AG09319 (cell line): ENCODE results near the gene SRPK1.
"Not testable (repeated sequence)": the region's sequence is repeated elsewhere in the genome, so short reads cannot be mapped to it uniquely, and the experiment has no call there.

Source experiments
- DNase-seq: peaks from one replicate; pipeline ENCODE4 v3.0.0-alpha.2; 2010; ENCODE audit warnings: low read depth; ENCODE audit errors: extremely low read depth
- TF ChIP-seq, protein P1 (sequence below): IDR thresholded peaks from 2 replicates; pipeline ENCODE4 v1.5.1; 2011; ENCODE audit warnings: low read depth, mild to moderate bottlenecking, inconsistent platforms, low read length, moderate library complexity

SRPK1 gene

DNA sequence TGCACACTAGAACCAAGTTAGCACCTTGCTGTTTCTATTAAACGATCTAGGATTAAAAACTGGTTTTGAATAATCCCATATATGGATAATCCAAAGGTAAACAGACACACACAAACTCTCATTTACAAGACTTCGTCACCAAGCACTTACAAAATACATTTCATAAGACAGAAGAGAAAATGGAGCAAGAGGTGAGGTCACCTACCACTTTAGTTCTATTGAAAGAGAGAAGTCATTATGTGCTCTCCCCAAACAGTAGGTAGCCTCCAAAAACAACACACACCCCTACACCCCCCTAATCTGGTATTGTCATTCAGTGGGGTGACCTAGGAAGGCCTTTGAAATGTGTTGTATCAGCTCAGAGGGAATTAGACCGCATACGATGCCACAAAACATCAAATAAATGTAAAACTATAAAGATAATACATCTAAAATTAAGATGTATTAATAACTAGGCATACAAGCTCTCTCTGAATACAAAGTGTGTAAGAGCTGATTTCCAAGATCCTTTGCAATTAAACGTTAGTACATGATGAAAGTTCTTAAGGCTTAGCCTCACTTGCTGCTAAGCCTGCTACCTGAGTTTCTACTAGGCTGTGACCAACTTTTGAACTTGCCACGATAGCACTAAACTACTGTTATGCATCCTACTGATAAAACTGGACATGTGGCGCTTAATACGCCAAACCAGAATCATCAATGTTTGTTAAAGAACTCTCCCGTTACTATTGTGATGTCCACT lies 1.6 kb downstream of the SRPK1 start:
- TF ChIP-seq, protein P1, sequence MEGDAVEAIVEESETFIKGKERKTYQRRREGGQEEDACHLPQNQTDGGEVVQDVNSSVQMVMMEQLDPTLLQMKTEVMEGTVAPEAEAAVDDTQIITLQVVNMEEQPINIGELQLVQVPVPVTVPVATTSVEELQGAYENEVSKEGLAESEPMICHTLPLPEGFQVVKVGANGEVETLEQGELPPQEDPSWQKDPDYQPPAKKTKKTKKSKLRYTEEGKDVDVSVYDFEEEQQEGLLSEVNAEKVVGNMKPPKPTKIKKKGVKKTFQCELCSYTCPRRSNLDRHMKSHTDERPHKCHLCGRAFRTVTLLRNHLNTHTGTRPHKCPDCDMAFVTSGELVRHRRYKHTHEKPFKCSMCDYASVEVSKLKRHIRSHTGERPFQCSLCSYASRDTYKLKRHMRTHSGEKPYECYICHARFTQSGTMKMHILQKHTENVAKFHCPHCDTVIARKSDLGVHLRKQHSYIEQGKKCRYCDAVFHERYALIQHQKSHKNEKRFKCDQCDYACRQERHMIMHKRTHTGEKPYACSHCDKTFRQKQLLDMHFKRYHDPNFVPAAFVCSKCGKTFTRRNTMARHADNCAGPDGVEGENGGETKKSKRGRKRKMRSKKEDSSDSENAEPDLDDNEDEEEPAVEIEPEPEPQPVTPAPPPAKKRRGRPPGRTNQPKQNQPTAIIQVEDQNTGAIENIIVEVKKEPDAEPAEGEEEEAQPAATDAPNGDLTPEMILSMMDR = no peak
- DNase-seq = no peak

DNA sequence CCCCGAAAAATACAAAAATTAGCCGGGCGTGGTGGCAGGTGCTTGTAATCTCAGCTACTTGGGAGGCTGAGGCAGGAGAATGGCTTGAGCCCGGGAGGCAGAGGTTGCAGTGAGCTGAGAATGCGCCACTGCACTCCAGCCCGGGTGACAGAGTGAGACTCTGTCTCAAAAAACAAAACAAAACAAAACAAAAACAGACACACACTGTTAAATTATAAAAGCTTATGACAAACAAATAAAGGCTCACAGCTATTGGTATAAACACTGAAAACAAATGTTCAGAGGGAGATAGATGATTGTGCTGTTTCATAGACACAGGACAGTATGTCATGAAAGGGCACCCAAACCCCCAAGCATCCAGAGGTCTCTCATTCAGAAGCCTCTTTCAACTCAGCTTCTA lies 4.0 kb downstream of the SRPK1 start:
- not testable (repeated sequence) for DNase-seq

DNA sequence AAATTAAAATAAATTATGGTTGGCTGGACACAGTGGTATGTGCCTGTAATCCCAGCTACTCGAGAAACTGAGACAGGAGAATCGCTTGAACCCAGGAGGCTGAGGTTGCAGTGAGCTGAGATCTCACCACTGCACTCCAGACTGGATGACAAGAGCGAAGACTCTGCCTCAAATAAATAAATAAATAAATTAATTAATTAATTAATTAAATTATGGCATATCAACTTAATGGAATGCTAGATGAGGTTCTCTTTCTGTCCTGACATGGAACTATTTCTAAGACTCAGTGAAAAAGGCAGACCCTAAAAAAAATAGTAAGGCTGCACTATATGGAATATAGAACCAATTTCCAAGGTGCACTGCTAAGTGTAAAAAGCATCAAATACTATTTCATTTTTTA lies 4.8 kb downstream of the SRPK1 start:
- DNase-seq = no peak
- TF ChIP-seq, protein P1 = no peak

DNA sequence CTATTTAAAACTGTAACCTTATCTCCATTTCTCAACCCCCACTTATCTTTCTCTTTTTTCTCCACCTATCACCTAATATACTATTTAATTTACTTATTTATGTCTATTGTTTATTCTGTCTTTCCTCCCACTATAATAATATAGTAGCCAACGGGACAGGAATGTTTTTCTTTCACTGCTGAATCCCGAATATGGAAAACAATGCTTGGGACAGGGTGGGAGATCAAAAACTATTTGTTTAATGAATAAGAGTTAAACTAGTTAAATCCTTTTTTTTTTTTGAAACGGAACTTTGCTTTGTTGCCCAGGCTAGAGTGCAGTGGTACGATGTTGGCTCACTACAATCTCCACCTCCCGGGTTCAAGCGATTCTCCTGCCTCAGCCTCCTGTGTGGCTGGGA lies 6.4 kb downstream of the SRPK1 start:
- TF ChIP-seq, protein P1 = no peak
- no peak for DNase-seq

DNA sequence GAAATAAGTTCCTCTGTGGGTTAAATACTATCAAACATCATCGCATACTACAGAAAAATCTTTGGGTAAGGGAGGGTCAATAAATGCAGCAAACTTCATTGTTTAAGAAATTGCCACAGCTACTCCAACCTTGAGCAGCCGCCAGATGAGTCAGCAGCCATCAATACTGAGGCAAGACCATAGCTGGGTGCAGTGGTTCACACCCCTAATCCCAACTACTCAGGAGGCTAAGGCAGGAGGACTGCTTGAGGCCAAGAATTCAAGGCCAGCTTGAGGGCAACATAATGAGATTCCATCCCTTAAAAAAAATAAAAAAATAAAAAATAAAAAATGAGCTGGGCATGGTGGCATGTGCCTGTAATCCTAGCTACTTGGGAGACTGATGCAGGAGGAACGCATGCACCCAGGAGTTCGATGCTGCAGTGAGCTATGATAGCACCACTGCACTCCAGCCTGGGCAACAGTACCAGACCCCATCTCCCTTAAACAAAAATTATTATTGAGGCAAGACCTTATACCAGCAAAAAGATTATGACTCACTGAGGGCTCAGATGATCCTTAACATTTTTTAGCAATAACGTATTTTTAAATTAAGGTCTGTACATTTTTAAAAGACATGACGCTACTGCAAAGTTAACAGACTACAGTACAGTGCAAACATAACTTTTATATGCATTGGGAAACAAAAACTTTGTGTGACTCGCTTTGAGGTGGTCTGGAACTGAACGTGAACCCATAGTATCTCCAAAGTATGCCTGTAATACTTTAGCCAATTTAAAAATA lies 8.8 kb downstream of the SRPK1 start:
- no peak for DNase-seq
- TF ChIP-seq, protein P1 = no peak

DNA sequence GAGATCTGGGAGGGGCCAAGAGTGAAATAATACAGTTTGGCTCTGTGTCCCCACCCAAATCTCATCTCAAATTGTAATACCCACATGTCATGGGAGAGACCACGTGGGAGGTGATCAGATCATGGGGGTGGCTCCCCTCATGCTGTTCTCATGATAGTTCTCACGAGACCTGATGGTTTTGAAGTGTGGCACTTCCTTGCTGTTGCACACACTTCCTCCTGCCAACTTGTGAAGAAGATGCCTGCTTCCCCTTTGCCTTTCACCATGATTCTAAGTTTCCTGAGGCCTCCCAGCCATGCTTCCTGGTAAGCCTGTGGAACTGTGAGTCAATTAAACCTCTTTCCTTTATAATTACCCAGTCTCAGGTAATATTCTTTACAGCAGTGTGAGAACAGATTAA lies 11.3 kb downstream of the SRPK1 start:
- not testable (repeated sequence) for DNase-seq

DNA sequence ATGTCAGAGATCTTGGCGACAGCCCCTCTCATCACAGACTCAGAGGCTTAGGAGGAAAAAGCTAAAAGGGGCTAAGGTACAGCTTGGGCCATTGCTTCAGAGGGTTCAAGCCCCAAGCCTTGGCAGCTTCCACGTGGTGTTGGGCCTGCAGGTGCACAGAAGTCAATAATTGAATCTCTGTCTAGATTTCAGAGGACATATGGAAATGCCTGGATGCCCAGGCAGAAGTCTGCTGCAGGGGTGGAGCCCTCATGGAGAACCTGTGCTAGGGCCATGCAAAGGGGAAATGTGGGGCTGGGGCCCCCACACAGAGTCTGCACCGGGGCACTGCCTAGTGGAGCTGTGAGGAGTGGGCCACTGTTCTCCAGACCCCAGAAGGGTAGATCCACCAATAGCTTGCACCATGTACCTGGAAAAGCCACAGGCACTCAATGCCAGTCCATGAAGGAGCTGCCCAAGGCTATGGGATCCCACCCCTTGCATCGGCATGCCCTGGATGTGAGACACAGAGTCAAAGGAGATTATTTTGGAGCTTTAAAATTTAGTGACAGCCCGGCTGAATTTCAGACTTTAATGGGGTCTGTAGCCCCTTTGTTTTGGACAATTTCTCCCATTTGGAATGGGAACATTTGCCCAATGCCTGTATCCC lies 12.0 kb downstream of the SRPK1 start:
- not testable (repeated sequence) for DNase-seq

DNA sequence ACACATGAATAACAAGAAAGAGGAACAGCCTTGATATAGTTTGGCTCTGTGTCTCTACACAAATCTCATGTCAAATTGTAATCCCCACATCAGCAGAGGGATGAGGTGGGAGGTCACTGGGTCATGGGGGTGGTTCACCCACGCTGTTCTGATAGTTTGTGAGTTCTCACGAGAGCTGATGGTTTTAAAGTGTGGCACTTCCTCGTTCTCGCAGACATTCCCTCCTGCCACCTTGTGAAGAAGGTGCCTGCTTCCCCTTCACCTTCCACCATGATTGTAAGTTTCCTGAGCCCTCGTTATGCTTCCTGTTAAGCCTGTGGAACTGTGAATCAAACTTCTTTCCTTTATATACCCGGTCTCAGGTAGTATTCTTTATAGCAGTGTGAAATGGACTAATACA lies 13.1 kb downstream of the SRPK1 start:
- no peak for DNase-seq
- TF ChIP-seq, protein P1 = no peak
